Measurements from ENCODE around the gene MAP3K6. TPM values are rescaled to one million over a fixed set of nuclear protein-coding genes. Genes with fewer than 3 reads are reported as not detected.
A peak's percentile ranks its signal among the peaks of the same experiment; 100 is the strongest.
"Not testable (repeated sequence)": the region's sequence is repeated elsewhere in the genome, so short reads cannot be mapped to it uniquely, and the experiment has no call there.

The MAP3K6 gene
- total and polyA plus RNA-seq, 2 of the 13 experiments (the other 11 are each of a cell fraction or from before 2014, with no cell fraction given), result 2.7 to 3.2 TPM

DNA sequence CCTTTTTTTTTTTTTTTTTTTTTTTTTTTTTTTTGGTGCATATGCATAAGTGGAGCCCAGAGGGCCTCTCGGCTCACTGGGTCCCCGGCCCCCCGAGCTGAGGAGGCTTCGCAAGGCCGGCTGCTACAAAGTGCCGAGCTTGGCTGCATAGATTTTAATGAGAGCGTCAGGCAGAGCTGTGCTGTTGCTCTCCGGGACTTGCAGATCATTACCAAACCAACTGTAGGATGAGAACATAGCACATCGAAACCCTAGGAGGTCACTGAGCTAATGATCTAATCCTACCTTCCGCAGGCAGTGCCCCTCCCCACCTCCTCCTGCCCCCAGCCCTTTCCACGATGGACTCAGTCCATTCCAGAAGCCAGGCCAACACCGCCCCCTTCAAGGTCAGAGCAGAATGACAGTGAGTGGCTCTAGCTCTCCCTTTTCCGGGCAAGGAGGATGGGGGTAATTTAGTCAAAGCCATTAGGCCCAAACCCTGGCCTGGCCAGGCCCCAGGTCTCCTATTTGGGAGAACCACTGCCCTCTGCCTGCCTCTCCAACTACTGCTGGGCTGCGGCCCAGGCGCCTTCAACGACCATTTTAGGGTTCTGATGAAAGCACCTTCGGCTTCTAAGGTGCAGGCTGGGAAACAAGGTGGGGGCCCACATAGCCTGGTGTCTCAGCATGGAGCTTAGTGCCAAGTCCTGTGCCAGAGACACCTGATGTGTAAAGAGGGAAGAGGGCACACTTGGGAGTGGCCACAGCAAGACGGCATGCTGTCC, 39.0 kb upstream of the MAP3K6 start:
- H3K4me1 ChIP-seq (ENCODE audit: insufficient read depth, low read length); intact Hi-C loops (cut with micrococcal nuclease; ENCODE audit: unreplicated experiment); DNase-seq (ENCODE audit: low spot score); ATAC-seq; H3K9ac ChIP-seq (ENCODE audit: insufficient read depth, low read depth, low read length); H3K79me2 ChIP-seq (ENCODE audit: insufficient read depth, low read length); H4K20me1 ChIP-seq (ENCODE audit: insufficient read depth, low read length); H3K4me2 ChIP-seq (ENCODE audit: low read depth, low read length); H3K27ac ChIP-seq (ENCODE audit: extremely low read length, insufficient read depth, low read length); CTCF ChIA-PET (ENCODE audit: low intra/inter-chr PET ratio, low total read pairs); FAIRE-seq; POLR2A ChIA-PET; H2AFZ ChIP-seq (ENCODE audit: low read length); H3K9me3 ChIP-seq (ENCODE audit: low read length); BruUV-seq (replicated peaks); H3K27me3 ChIP-seq (ENCODE audit: control insufficient read depth in 1 of 2, insufficient read depth in 2 of 2, low read length in 2 of 2); H3K4me3 ChIP-seq (replicated peaks in 1 of 3; ENCODE audit: insufficient read depth in 1 of 3, low read depth in 2 of 3, low read length in 3 of 3); in situ Hi-C loops (cut with HindIII; ENCODE audit: extremely low pct_ligation_motif_present, low pct_unique_long_range_greater_than_20kb): not testable (repeated sequence)
- TF ChIP-seq, protein P1, sequence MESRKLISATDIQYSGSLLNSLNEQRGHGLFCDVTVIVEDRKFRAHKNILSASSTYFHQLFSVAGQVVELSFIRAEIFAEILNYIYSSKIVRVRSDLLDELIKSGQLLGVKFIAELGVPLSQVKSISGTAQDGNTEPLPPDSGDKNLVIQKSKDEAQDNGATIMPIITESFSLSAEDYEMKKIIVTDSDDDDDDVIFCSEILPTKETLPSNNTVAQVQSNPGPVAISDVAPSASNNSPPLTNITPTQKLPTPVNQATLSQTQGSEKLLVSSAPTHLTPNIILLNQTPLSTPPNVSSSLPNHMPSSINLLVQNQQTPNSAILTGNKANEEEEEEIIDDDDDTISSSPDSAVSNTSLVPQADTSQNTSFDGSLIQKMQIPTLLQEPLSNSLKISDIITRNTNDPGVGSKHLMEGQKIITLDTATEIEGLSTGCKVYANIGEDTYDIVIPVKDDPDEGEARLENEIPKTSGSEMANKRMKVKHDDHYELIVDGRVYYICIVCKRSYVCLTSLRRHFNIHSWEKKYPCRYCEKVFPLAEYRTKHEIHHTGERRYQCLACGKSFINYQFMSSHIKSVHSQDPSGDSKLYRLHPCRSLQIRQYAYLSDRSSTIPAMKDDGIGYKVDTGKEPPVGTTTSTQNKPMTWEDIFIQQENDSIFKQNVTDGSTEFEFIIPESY (CRISPR knock-in tag; IDR thresholded peaks at IDR 0.05), result peak; percentile 39; the same call in 1 of the 2 replicates
- H3K36me3 ChIP-seq (replicated peaks in 1 of 2; ENCODE audit: control insufficient read depth in 1 of 2, insufficient read depth in 2 of 2, low read length in 2 of 2), result peaks cover 9 to 31% of the 10 kb centered on the region in 2 experiments; a peak in 4 of 5 replicates
- 87% methylated on average over 16 of the region's 18 CpGs for WGBS (ENCODE audit: low lambda C conversion rate)

DNA sequence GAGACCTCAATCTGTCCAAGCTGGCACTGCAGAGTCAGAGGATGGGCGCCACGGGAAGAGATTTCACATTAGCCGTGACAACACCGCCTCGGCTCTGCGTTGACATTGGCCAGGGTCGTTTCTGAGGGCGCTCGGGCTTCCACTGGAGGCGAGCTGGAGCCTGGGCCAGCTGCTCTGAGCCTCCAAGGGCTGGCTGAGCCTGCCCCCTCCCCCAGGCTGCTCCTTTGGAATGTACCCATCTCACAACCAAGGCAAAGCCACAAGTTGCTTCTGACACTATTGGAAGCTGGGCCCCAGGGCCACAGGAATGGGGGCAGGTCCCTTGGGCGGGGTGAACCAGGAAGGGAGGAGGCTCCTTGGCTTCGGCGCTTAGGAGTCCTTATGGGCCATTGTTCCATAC, 38.3 kb upstream of the MAP3K6 start:
- H2AFZ ChIP-seq (ENCODE audit: low read length), result no peak overlapping the region
- no peak overlapping the region for H3K27ac ChIP-seq (ENCODE audit: extremely low read length, insufficient read depth, low read length)
- ATAC-seq (no peak), DNase-seq (ENCODE audit: low spot score) (no peak), FAIRE-seq (no peak)
- H3K27me3 ChIP-seq (ENCODE audit: control insufficient read depth in 1 of 2, insufficient read depth in 2 of 2, low read length in 2 of 2), result no peaks in the 10 kb centered on the region
- H3K4me1 ChIP-seq (ENCODE audit: insufficient read depth, low read length), result no peaks in the 10 kb centered on the region
- no peak overlapping the region for H3K9ac ChIP-seq (ENCODE audit: insufficient read depth, low read depth, low read length)
- ChIA-PET CTCF (ENCODE audit: low intra/inter-chr PET ratio, low total read pairs) (no interaction called here), POLR2A (no interaction called here)
- H3K36me3 ChIP-seq (replicated peaks in 1 of 2; ENCODE audit: control insufficient read depth in 1 of 2, insufficient read depth in 2 of 2, low read length in 2 of 2), result peaks cover 8 to 24% of the 10 kb centered on the region in 2 experiments; a peak in 3 of 5 replicates
- no TSS peak for BruUV-seq (replicated peaks)
- H3K4me3 ChIP-seq (replicated peaks in 1 of 3; ENCODE audit: insufficient read depth in 1 of 3, low read depth in 2 of 3, low read length in 3 of 3), result no peak overlapping the region
- WGBS (ENCODE audit: low lambda C conversion rate), result 81% methylated on average over 3 of the region's 13 CpGs
- in situ Hi-C loops (cut with HindIII; ENCODE audit: extremely low pct_ligation_motif_present, low pct_unique_long_range_greater_than_20kb), result no loop called here
- intact Hi-C loops (cut with micrococcal nuclease; ENCODE audit: unreplicated experiment), result no loop called here
- H4K20me1 ChIP-seq (ENCODE audit: insufficient read depth, low read length), result no peaks in the 10 kb centered on the region
- H3K9me3 ChIP-seq (ENCODE audit: low read length), result no peaks in the 10 kb centered on the region
- no peak overlapping the region for H3K4me2 ChIP-seq (ENCODE audit: low read depth, low read length)
- H3K79me2 ChIP-seq (ENCODE audit: insufficient read depth, low read length), result no peaks in the 10 kb centered on the region
- no peak for TF ChIP-seq JUN (CRISPR knock-in tag; IDR thresholded peaks at IDR 0.05)
- TF ChIP-seq, protein P1 (CRISPR knock-in tag; IDR thresholded peaks at IDR 0.05), result 0 out of 2 replicates have a peak, but pooled peaks have one; percentile 29
- TF ChIP-seq RBM22 (optimal IDR thresholded peaks at IDR 0.05; ENCODE audit: low read length), result peak; percentile 16
- TF ChIP-seq, protein P2, sequence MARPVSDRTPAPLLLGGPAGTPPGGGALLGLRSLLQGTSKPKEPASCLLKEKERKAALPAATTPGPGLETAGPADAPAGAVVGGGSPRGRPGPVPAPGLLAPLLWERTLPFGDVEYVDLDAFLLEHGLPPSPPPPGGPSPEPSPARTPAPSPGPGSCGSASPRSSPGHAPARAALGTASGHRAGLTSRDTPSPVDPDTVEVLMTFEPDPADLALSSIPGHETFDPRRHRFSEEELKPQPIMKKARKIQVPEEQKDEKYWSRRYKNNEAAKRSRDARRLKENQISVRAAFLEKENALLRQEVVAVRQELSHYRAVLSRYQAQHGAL (CRISPR knock-in tag; IDR thresholded peaks at IDR 0.05; ENCODE audit: not compliant biosample characterization), result no peak
- TF ChIP-seq, protein P3, sequence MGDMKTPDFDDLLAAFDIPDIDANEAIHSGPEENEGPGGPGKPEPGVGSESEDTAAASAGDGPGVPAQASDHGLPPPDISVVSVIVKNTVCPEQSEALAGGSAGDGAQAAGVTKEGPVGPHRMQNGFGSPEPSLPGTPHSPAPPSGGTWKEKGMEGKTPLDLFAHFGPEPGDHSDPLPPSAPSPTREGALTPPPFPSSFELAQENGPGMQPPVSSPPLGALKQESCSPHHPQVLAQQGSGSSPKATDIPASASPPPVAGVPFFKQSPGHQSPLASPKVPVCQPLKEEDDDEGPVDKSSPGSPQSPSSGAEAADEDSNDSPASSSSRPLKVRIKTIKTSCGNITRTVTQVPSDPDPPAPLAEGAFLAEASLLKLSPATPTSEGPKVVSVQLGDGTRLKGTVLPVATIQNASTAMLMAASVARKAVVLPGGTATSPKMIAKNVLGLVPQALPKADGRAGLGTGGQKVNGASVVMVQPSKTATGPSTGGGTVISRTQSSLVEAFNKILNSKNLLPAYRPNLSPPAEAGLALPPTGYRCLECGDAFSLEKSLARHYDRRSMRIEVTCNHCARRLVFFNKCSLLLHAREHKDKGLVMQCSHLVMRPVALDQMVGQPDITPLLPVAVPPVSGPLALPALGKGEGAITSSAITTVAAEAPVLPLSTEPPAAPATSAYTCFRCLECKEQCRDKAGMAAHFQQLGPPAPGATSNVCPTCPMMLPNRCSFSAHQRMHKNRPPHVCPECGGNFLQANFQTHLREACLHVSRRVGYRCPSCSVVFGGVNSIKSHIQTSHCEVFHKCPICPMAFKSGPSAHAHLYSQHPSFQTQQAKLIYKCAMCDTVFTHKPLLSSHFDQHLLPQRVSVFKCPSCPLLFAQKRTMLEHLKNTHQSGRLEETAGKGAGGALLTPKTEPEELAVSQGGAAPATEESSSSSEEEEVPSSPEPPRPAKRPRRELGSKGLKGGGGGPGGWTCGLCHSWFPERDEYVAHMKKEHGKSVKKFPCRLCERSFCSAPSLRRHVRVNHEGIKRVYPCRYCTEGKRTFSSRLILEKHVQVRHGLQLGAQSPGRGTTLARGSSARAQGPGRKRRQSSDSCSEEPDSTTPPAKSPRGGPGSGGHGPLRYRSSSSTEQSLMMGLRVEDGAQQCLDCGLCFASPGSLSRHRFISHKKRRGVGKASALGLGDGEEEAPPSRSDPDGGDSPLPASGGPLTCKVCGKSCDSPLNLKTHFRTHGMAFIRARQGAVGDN (CRISPR knock-in tag; IDR thresholded peaks at IDR 0.05), result 0 out of 2 replicates have a peak, but pooled peaks have one; percentile 13
- TF ChIP-seq AGO2 (optimal IDR thresholded peaks at IDR 0.05; ENCODE audit: low read depth, low read length), result peak; percentile 54
